ENCODE data around the gene SFMBT2.

The SFMBT2 gene

GRCh38 chr10:7267142-7267541 lies 143.7 kb downstream of the SFMBT2 start:
- no peaks in the 10 kb centered on the region for H3K27me3 Mint-ChIP-seq
- peaks cover 10% of the 10 kb centered on the region for H3K9me3 Mint-ChIP-seq
- H3K27ac Mint-ChIP-seq = no peak overlapping the region
- H3K36me3 Mint-ChIP-seq = peaks cover 35% of the 10 kb centered on the region
- no peak overlapping the region for H3K4me3 Mint-ChIP-seq
- peaks cover 39% of the 10 kb centered on the region for H3K4me1 Mint-ChIP-seq
- DNase-seq = no peak
- CTCF ChIA-PET = interaction anchor here (0.6 to 1.1 kb wide), 3 partner anchors 11 to 342 kb away, joined by 3 read pairs; no protein-coding TSS in a partner anchor

GRCh38 chr10:7265396-7266123 lies 145.3 kb downstream of the SFMBT2 start:
- H3K27me3 Mint-ChIP-seq = no peaks in the 10 kb centered on the region
- H3K36me3 Mint-ChIP-seq = peaks cover 25% of the 10 kb centered on the region
- no peak for DNase-seq
- no peaks in the 10 kb centered on the region for H3K9me3 Mint-ChIP-seq
- peaks cover 37% of the 10 kb centered on the region for H3K4me1 Mint-ChIP-seq
- CTCF ChIA-PET = no interaction called here
- H3K27ac Mint-ChIP-seq = no peak overlapping the region
- H3K4me3 Mint-ChIP-seq = no peak overlapping the region

- Mint-ChIP-seq H3K4me3 (no peak overlapping the region), H3K9me3 (no peaks in the 10 kb centered on the region), H3K4me1 (peaks cover 37% of the 10 kb centered on the region), H3K27ac (no peak overlapping the region), H3K27me3 (no peaks in the 10 kb centered on the region), H3K36me3 (peaks cover 17% of the 10 kb centered on the region)
- no peak for DNase-seq
- CTCF ChIA-PET = no interaction called here
These were observed 146.5 kb downstream of the SFMBT2 start for GRCh38 chr10:7264313-7264756.

DNA sequence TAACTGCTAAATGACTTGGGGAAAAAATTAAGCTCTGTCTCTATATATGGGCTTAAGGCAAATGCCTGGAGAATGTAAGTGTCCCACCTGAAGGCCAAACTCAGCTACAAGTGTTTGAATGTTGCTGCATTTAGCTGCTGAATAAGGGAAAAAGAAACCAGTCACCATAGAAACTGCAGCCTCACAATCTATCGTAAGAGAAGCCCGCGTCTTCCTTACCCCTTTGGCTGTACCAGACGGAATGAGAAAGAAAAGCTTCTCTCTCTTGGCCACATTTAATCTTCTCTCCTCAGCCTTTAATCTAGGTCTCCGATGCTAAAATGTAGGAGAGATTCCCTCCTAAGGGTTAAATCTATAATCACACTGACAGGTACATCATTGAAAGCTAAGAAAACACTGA lies 147.2 kb downstream of the SFMBT2 start:
- no peaks in the 10 kb centered on the region for H3K9me3 Mint-ChIP-seq
- H3K4me1 Mint-ChIP-seq = peaks cover 38% of the 10 kb centered on the region
- CTCF ChIA-PET = no interaction called here
- no peak overlapping the region for H3K4me3 Mint-ChIP-seq
- no peak overlapping the region for H3K27ac Mint-ChIP-seq
- peaks cover 15% of the 10 kb centered on the region for H3K36me3 Mint-ChIP-seq
- no peak for DNase-seq
- H3K27me3 Mint-ChIP-seq = no peaks in the 10 kb centered on the region

GRCh38 chr10:7261351-7261750 lies 149.5 kb downstream of the SFMBT2 start:
- CTCF ChIA-PET = no interaction called here
- no peak overlapping the region for H3K27ac Mint-ChIP-seq
- peaks cover 13% of the 10 kb centered on the region for H3K36me3 Mint-ChIP-seq
- no peaks in the 10 kb centered on the region for H3K9me3 Mint-ChIP-seq
- no peaks in the 10 kb centered on the region for H3K27me3 Mint-ChIP-seq
- no peak for DNase-seq
- H3K4me1 Mint-ChIP-seq = peaks cover 47% of the 10 kb centered on the region
- no peak overlapping the region for H3K4me3 Mint-ChIP-seq

GRCh38 chr10:7260912-7261311 lies 149.9 kb downstream of the SFMBT2 start:
- DNase-seq = no peak
- no peak overlapping the region for H3K4me3 Mint-ChIP-seq
- H3K9me3 Mint-ChIP-seq = no peaks in the 10 kb centered on the region
- peaks cover 51% of the 10 kb centered on the region for H3K4me1 Mint-ChIP-seq
- H3K27me3 Mint-ChIP-seq = no peaks in the 10 kb centered on the region
- CTCF ChIA-PET = no interaction called here
- no peak overlapping the region for H3K27ac Mint-ChIP-seq
- H3K36me3 Mint-ChIP-seq = peaks cover 13% of the 10 kb centered on the region

DNA sequence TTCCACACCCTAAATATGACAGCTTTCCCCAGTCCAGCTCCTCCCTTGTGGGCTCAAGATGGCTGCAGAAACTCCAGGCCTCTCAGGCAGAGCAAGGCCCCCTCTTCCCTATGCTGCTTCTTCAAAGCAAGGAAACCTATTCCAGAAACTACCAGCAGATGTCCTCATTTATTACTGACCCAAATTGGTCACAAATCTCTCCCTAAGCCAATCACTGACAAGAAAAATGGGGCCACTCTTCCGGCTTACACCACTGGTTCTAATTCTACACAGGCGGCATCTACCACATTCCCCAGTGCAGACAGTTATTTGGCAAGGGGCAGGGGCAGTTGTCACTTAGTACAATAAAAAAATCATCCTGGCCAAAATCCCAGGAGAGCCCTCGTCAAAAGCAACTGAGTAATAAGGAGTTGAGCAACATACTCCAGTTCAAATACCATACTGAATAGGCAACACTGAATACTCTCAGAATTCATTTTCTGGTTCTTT lies 150.4 kb downstream of the SFMBT2 start:
- DNase-seq = no peak
- Mint-ChIP-seq H3K9me3 (no peaks in the 10 kb centered on the region), H3K4me3 (no peak overlapping the region)

GRCh38 chr10:7258948-7259523 lies 151.8 kb downstream of the SFMBT2 start:
- H3K4me1 Mint-ChIP-seq = peaks cover 66% of the 10 kb centered on the region
- CTCF ChIA-PET = interaction anchor here (0.7 to 2.0 kb wide), 5 partner anchors 10 to 339 kb away, joined by 3 to 10 read pairs (median 5); partner anchors contain the start of gene SFMBT2
- no peaks in the 10 kb centered on the region for H3K9me3 Mint-ChIP-seq
- H3K4me3 Mint-ChIP-seq = peak overlapping the region; percentile 20
- no peaks in the 10 kb centered on the region for H3K27me3 Mint-ChIP-seq
- peaks cover 22% of the 10 kb centered on the region for H3K36me3 Mint-ChIP-seq
- peak; percentile 78 for DNase-seq
- H3K27ac Mint-ChIP-seq = peak overlapping the region; percentile 67

More for the DNA sequence above, 150.4 kb downstream of the SFMBT2 start:
- Mint-ChIP-seq H3K27ac (no peak overlapping the region), H3K27me3 (no peaks in the 10 kb centered on the region), H3K4me1 (peaks cover 56% of the 10 kb centered on the region), H3K36me3 (peaks cover 13% of the 10 kb centered on the region)
- CTCF ChIA-PET = interaction anchor here (0.9 to 2.0 kb wide), 2 partner anchors 9 to 12 kb away, joined by 3 to 9 read pairs; no protein-coding TSS in a partner anchor

- CTCF ChIA-PET = interaction anchor here (0.7 to 2.1 kb wide), 6 partner anchors 11 to 335 kb away, joined by 3 to 5 read pairs (median 3); partner anchors contain the start of gene SFMBT2
- H3K27ac Mint-ChIP-seq = peak overlapping the region; percentile 56
- no peaks in the 10 kb centered on the region for H3K27me3 Mint-ChIP-seq
- peaks cover 69% of the 10 kb centered on the region for H3K4me1 Mint-ChIP-seq
- no peak for DNase-seq
- no peaks in the 10 kb centered on the region for H3K9me3 Mint-ChIP-seq
- H3K36me3 Mint-ChIP-seq = peaks cover 35% of the 10 kb centered on the region
- no peak overlapping the region for H3K4me3 Mint-ChIP-seq
These were observed 155.3 kb downstream of the SFMBT2 start for GRCh38 chr10:7255517-7255916.

DNA sequence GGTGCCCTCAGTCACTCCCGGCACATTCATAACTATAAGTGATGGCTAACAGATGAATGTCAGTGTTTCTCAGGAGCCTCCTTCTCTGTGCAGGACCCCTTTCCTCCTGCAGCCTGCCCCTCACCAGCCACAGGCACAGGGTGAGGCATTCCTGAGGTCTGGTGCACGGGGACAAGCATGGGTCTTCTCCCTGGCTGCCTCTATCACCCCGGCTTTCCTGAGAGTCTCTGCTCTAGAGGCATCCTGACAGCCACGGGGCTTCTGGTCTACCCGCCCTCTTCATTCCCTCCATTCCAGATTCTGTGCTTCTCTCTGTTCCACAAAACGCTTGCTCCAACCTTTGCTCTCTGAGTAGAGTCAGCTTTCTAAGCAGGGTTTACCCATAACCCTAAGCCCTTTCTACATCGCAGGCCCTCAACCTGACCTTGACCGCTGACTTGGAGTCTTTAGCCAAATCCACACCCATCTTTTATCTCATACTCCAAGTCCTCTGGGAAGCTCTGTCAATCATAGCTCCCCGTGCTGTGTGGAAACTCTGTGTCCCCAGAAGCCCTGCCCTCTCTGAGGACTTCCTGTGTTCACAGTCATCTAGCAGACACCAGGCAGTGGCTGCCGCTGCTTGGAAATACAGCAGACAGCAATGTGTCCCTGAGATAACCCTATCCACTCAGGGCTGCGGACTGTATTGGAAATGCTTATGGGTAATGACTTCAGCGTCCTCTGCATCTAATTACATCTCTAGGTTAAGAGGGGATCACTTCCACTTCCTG lies 159.0 kb downstream of the SFMBT2 start:
- H3K4me1 Mint-ChIP-seq = peaks cover 36% of the 10 kb centered on the region
- H3K4me3 Mint-ChIP-seq = no peak overlapping the region
- H3K27me3 Mint-ChIP-seq = no peaks in the 10 kb centered on the region
- H3K9me3 Mint-ChIP-seq = no peaks in the 10 kb centered on the region
- CTCF ChIA-PET = no interaction called here
- no peak for DNase-seq
- H3K27ac Mint-ChIP-seq = peak overlapping the region; percentile 19
- H3K36me3 Mint-ChIP-seq = peaks cover 45% of the 10 kb centered on the region

DNA sequence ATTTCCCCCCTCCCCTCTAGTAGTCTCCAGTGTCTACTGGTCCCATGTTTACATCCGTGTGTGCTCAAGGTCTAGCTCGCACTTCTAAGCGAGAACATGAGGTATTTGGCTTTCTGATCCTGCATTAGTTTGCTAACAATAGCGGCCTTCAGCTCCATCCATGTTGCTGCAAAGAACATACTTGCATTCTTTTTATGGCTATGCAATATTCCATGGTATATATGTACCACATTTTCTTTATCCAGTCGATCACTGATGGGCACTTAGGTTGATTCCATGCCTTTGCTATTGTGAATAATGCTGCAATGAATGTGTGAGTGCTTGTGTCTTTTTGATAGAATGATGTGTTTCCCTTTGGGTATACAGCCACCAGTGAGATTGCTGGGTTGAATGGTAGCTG lies 160.6 kb downstream of the SFMBT2 start:
- Mint-ChIP-seq H3K36me3 (peaks cover 47% of the 10 kb centered on the region), H3K4me3 (no peak overlapping the region), H3K9me3 (no peaks in the 10 kb centered on the region), H3K27me3 (no peaks in the 10 kb centered on the region), H3K4me1 (peaks cover 20% of the 10 kb centered on the region), H3K27ac (no peak overlapping the region)
- no peak for DNase-seq
- CTCF ChIA-PET = no interaction called here

DNA sequence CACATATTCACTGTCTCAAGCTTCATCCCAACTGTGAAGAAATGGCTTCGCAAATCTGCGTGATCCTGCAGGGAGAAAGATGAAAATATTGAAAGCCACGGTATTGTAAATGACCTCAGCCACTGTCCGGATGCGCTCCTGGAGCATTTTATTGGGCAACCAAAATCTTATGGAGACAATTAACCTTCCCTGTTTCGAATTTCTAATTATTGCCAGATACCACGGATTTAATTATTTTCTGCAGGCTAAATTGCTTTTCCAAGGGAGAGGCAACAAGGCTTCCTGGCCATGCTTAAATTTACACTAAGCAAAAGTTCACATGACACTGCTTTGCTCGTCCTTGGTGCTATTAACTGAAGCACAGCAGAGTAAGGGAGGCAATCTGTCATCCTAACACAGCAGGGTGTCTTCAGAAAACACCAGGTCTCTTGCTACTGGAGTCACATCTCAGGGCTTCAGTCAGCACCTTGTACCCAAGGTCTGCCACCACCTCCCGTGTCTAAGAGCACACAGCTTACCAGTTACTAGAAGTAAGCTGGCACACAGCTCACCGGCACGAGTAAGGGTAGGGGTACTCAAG lies 162.2 kb downstream of the SFMBT2 start:
- Mint-ChIP-seq H3K4me3 (no peak overlapping the region), H3K27me3 (no peaks in the 10 kb centered on the region), H3K4me1 (peaks cover 27% of the 10 kb centered on the region), H3K9me3 (no peaks in the 10 kb centered on the region), H3K27ac (no peak overlapping the region), H3K36me3 (peaks cover 45% of the 10 kb centered on the region)
- no peak for DNase-seq
- CTCF ChIA-PET = no interaction called here

DNA sequence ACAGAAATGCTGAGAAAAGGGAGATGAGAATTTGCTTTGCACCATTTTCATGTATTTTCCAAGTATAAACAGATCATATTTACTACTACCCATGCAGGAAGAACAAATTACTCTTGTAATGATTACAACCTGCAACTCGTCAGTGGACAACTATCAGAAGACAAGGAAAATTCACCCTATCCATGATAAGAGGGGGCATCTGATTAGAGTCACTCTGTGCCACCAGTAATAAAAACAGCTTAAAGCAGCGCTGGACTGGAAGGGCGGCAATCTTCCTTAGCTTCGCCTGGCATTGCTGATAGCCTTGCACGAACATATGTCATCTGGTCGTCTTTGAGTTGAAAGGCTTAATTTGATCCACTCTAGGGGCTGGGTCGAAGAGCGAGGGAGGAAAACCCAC lies 162.7 kb downstream of the SFMBT2 start:
- Mint-ChIP-seq H3K4me3 (no peak overlapping the region), H3K27me3 (no peaks in the 10 kb centered on the region), H3K4me1 (peaks cover 32% of the 10 kb centered on the region), H3K27ac (no peak overlapping the region), H3K9me3 (no peaks in the 10 kb centered on the region), H3K36me3 (peaks cover 44% of the 10 kb centered on the region)
- CTCF ChIA-PET = no interaction called here
- no peak for DNase-seq

DNA sequence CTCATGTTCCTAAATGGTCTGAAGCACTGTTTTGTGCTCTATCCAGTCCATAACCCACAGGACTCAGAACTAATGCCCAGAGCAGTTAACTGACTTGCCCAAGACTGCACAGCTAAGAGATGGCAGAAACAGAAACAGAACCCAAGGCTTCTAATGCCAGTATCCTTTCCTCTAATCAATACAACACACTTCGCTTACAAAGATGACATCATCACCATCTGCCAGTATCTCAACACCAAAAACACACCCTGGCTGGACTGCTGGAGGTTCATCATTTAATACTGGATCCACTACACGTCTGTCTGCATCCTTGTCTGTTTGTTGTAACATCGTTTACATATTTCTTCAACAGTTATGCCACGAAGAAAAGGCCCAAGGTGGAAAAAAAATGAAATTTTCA lies 165.3 kb downstream of the SFMBT2 start:
- Mint-ChIP-seq H3K36me3 (peaks cover 56% of the 10 kb centered on the region), H3K27ac (no peak overlapping the region), H3K27me3 (no peaks in the 10 kb centered on the region), H3K4me1 (peaks cover 33% of the 10 kb centered on the region), H3K9me3 (peaks cover 2% of the 10 kb centered on the region), H3K4me3 (no peak overlapping the region)
- CTCF ChIA-PET = no interaction called here
- no peak for DNase-seq
